ENCODE results near the gene ECPAS.
"Not testable (repeated sequence)": the region's sequence is repeated elsewhere in the genome, so short reads cannot be mapped to it uniquely, and the experiment has no call there.

The ECPAS gene

GRCh38 chr9:111475195-111475594, 9.0 kb downstream of the ECPAS start:
- DNase-seq: no peak

- no peak for DNase-seq
These were observed 9.8 kb downstream of the ECPAS start for GRCh38 chr9:111474385-111474784.

- DNase-seq: no peak
These were observed 16.3 kb downstream of the ECPAS start for GRCh38 chr9:111467778-111468367.

- no peak for DNase-seq
These were observed 21.1 kb downstream of the ECPAS start for GRCh38 chr9:111463048-111463447.

- no peak for DNase-seq
These were observed 25.8 kb downstream of the ECPAS start for GRCh38 chr9:111458139-111459009.

- no peak for DNase-seq
These were observed 27.7 kb downstream of the ECPAS start for GRCh38 chr9:111456529-111456928.

- DNase-seq: no peak
These were observed 28.5 kb downstream of the ECPAS start for GRCh38 chr9:111455638-111456037.

- DNase-seq: no peak
These were observed 29.4 kb downstream of the ECPAS start for GRCh38 chr9:111454751-111455150.

- DNase-seq: no peak
These were observed 32.6 kb downstream of the ECPAS start for GRCh38 chr9:111451570-111451969.

GRCh38 chr9:111450124-111450523, 34.1 kb downstream of the ECPAS start:
- DNase-seq: no peak

- DNase-seq: no peak
These were observed 34.5 kb downstream of the ECPAS start for GRCh38 chr9:111449705-111450104.

- DNase-seq: not testable (repeated sequence)
These were observed 38.4 kb downstream of the ECPAS start for GRCh38 chr9:111445799-111446198.

- DNase-seq: no peak
These were observed 40.7 kb downstream of the ECPAS start for GRCh38 chr9:111443454-111443853.

GRCh38 chr9:111442360-111443027, 41.7 kb downstream of the ECPAS start:
- no peak for DNase-seq

GRCh38 chr9:111440226-111440625, 44.0 kb downstream of the ECPAS start:
- DNase-seq: no peak

- no peak for DNase-seq
These were observed 45.5 kb downstream of the ECPAS start for GRCh38 chr9:111438541-111439235.

GRCh38 chr9:111436571-111436970, 47.6 kb downstream of the ECPAS start:
- DNase-seq: no peak

GRCh38 chr9:111433082-111433481, 51.1 kb downstream of the ECPAS start:
- DNase-seq: no peak

GRCh38 chr9:111431684-111432083, 52.5 kb downstream of the ECPAS start:
- DNase-seq: no peak

- DNase-seq: no peak
These were observed 55.0 kb downstream of the ECPAS start for GRCh38 chr9:111429175-111429574.

- DNase-seq: no peak
These were observed 57.0 kb downstream of the ECPAS start for GRCh38 chr9:111427186-111427585.

- no peak for DNase-seq
These were observed 60.8 kb downstream of the ECPAS start for GRCh38 chr9:111423389-111423788.

GRCh38 chr9:111414406-111414805, 69.8 kb downstream of the ECPAS start:
- no peak for DNase-seq
